Measurements from ENCODE around the gene AKR1C2. TPM values are rescaled to one million over a fixed set of nuclear protein-coding genes. Genes with fewer than 3 reads are reported as not detected.

AKR1C2 gene
- total and polyA plus RNA-seq, 9 of the 15 experiments (the other 6 are each of a cell fraction or from before 2014, with no cell fraction given), result 13.8 to 74.0 (median 30.5) TPM

DNA sequence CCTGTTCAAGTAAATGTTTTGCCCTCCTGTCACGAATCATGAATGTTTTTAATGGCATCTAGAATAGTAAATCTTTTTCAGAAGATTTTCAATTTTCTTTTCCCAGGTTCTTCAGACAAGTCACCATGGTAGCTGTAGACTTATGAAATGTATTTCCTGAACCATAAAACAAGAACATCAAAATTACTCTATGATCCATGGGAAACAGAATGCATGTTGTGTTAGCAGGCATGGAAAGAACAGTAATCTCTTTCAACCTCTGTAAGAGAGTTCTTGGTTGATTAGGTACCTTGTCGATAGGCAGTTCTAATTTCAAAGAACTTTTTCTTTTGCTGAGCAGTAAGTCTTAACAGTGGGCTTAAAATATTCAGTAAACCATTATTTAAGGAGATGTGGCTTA, 22.9 kb downstream of the AKR1C2 start:
- Histone ChIP-seq H3K4me3 (no peak overlapping the region), H4K20me1 (replicated peaks; ENCODE audit: control insufficient read depth, insufficient read depth, low read length) (no peaks in the 10 kb centered on the region), H3K79me2 (ENCODE audit: control insufficient read depth, insufficient read depth, low read length) (no peaks in the 10 kb centered on the region), H3K9me1 (ENCODE audit: control insufficient read depth, insufficient read depth, low read length) (no peaks in the 10 kb centered on the region), H3K4me1 (replicated peaks in 1 of 2; ENCODE audit: control insufficient read depth in 2 of 2, insufficient read depth in 2 of 2, low read length in 2 of 2) (peaks cover 18 to 20% of the 10 kb centered on the region in 2 experiments; a peak in 4 of 5 replicates), H3K9ac (ENCODE audit: insufficient read depth in 1 of 2, low read depth in 2 of 2, low read length in 2 of 2) (no peak overlapping the region), H3K27me3 (ENCODE audit: control insufficient read depth in 2 of 2, insufficient read depth in 2 of 2, low read length in 2 of 2) (no peaks in the 10 kb centered on the region), H3K9me3 (replicated peaks; ENCODE audit: control insufficient read depth, insufficient read depth, low read depth, low read length) (no peaks in the 10 kb centered on the region), H2AFZ (ENCODE audit: low read depth, low read length) (no peak overlapping the region), H3K27ac (ENCODE audit: extremely low read depth, low read depth, low read length) (peak overlapping the region; percentile 82; the same call in 2 of the 3 replicates), H3K4me2 (ENCODE audit: insufficient read depth, low read length) (no peak overlapping the region), H3K36me3 (ENCODE audit: control insufficient read depth, insufficient read depth, low read length) (peaks cover 9% of the 10 kb centered on the region; the same call in 1 of the 3 replicates)
- WGBS (ENCODE audit: insufficient coverage, low coverage, missing lambda C conversion rate), result 62% methylated on average over 2 of the region's 2 CpGs
- DNase-seq (ENCODE audit: extremely low read depth in 1 of 4, low spot score in 3 of 4), result no peak
- 0 out of 2 replicates have a peak, but pooled peaks have one; percentile 8 for TF ChIP-seq GTF2E2 (tag; IDR thresholded peaks at IDR 0.05)
- TF ChIP-seq, protein P1, sequence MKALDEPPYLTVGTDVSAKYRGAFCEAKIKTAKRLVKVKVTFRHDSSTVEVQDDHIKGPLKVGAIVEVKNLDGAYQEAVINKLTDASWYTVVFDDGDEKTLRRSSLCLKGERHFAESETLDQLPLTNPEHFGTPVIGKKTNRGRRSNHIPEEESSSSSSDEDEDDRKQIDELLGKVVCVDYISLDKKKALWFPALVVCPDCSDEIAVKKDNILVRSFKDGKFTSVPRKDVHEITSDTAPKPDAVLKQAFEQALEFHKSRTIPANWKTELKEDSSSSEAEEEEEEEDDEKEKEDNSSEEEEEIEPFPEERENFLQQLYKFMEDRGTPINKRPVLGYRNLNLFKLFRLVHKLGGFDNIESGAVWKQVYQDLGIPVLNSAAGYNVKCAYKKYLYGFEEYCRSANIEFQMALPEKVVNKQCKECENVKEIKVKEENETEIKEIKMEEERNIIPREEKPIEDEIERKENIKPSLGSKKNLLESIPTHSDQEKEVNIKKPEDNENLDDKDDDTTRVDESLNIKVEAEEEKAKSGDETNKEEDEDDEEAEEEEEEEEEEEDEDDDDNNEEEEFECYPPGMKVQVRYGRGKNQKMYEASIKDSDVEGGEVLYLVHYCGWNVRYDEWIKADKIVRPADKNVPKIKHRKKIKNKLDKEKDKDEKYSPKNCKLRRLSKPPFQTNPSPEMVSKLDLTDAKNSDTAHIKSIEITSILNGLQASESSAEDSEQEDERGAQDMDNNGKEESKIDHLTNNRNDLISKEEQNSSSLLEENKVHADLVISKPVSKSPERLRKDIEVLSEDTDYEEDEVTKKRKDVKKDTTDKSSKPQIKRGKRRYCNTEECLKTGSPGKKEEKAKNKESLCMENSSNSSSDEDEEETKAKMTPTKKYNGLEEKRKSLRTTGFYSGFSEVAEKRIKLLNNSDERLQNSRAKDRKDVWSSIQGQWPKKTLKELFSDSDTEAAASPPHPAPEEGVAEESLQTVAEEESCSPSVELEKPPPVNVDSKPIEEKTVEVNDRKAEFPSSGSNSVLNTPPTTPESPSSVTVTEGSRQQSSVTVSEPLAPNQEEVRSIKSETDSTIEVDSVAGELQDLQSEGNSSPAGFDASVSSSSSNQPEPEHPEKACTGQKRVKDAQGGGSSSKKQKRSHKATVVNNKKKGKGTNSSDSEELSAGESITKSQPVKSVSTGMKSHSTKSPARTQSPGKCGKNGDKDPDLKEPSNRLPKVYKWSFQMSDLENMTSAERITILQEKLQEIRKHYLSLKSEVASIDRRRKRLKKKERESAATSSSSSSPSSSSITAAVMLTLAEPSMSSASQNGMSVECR (CRISPR knock-in tag; IDR thresholded peaks at IDR 0.05), result no peak
- no peak for TF ChIP-seq KLF16 (IDR thresholded peaks at IDR 0.05)
- intact Hi-C loops (cut with micrococcal nuclease), result loop anchor here (5.0 to 10.0 kb wide), 4 partner anchors 92 to 454 kb away; no protein-coding TSS in a partner anchor
- ChIA-PET POLR2A (no interaction called here), CTCF (ENCODE audit: low intra/inter-chr PET ratio) (interaction anchor here (1.0 to 1.9 kb wide), 2 partner anchors 131 to 303 kb away, joined by 3 to 13 read pairs; no protein-coding TSS in a partner anchor)
- no peak for FAIRE-seq
- no TSS peak for BruUV-seq (replicated peaks)
- in situ Hi-C loops (cut with MboI), result loop anchor here (5.0 kb wide), 2 partner anchors 133 to 302 kb away; no protein-coding TSS in a partner anchor
- no peak for ATAC-seq

All from K562 (cell line).